Stimulated activated naive CD8-positive, alpha-beta T cell treated with anti-CD3 and anti-CD28 coated beads, Interleukin-15, amount 100 ng/mL, for 72 hours (primary cell): ENCODE results near the gene AK2.
"Not testable (repeated sequence)": the region's sequence is repeated elsewhere in the genome, so short reads cannot be mapped to it uniquely, and the experiment has no call there.

Source experiments
- ATAC-seq: fragments of 150-1000 bp; cut with Tn5 transposase; 2 replicates; pipeline ENCODE4 v1.10.0; 2021; ENCODE audit warnings: mild to moderate bottlenecking, moderate library complexity
- DNase-seq, 2 donors: peaks; one replicate each; pipeline ENCODE4 v3.0.0; 2021 to 2022
- H3K27ac Mint-ChIP-seq, 2 donors: one replicate each; pipeline ENCODE4 v1.8.0; 2022; ENCODE audit warnings: mild to moderate bottlenecking in 2 of 2, mixed read lengths in 2 of 2, moderate library complexity in 2 of 2
- H3K27me3 Mint-ChIP-seq: one replicate; pipeline ENCODE4 v1.8.0; 2022; ENCODE audit warnings: mixed read lengths
- H3K4me1 Mint-ChIP-seq: one replicate; pipeline ENCODE4 v1.8.0; 2022; ENCODE audit warnings: mild to moderate bottlenecking, mixed read lengths
- H3K4me3 Mint-ChIP-seq, 2 donors: one replicate each; pipeline ENCODE4 v1.8.0; 2022; ENCODE audit warnings: mild to moderate bottlenecking in 2 of 2, mixed read lengths in 2 of 2, moderate library complexity in 1 of 2
- H3K9me3 Mint-ChIP-seq, 2 donors: one replicate each; pipeline ENCODE4 v1.8.0; 2022; ENCODE audit warnings: mixed read lengths in 2 of 2

AK2 gene

DNA sequence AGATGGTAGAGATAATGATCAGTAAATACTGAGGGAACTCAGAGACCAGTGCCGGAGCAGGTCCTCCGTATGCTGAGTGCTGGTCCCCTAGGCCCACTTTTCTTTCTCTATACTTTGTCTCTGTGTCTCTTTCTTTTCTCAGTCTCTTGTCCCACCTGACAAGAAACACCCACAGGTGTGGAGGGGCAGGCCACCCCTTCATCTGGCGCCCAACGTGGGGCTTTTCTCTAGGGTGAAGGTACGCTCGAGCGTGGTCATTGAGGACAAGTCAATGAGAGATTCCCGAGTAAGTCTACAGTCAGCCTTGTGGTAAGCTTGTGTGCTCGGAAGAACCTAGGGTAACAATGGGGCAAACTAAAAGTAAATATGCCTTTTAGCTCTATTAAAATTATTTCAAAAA lies 27.6 kb upstream of the AK2 start:
- H3K4me3 Mint-ChIP-seq, H3K27me3 Mint-ChIP-seq, H3K27ac Mint-ChIP-seq, DNase-seq, H3K4me1 Mint-ChIP-seq, ATAC-seq: not testable (repeated sequence)
- H3K9me3 Mint-ChIP-seq = peaks cover 33 to 53% of the 10 kb centered on the region in 2 donors

GRCh38 chr1:33061834-33062233 lies 25.2 kb upstream of the AK2 start:
- ATAC-seq = no peak
- no peaks in the 10 kb centered on the region for H3K4me1 Mint-ChIP-seq
- H3K4me3 Mint-ChIP-seq = no peak overlapping the region
- no peak for DNase-seq
- peaks cover 28 to 52% of the 10 kb centered on the region in 2 donors for H3K9me3 Mint-ChIP-seq
- H3K27me3 Mint-ChIP-seq = no peaks in the 10 kb centered on the region
- no peak overlapping the region for H3K27ac Mint-ChIP-seq

- H3K27me3 Mint-ChIP-seq = no peaks in the 10 kb centered on the region
- no peak overlapping the region for H3K27ac Mint-ChIP-seq
- DNase-seq (no peak), ATAC-seq (no peak)
- no peak overlapping the region for H3K4me3 Mint-ChIP-seq
- H3K4me1 Mint-ChIP-seq = peaks cover 2% of the 10 kb centered on the region
- peaks cover 25 to 48% of the 10 kb centered on the region in 2 donors for H3K9me3 Mint-ChIP-seq
Measured at GRCh38 chr1:33060579-33061083, 23.9 kb upstream of the AK2 start.

DNA sequence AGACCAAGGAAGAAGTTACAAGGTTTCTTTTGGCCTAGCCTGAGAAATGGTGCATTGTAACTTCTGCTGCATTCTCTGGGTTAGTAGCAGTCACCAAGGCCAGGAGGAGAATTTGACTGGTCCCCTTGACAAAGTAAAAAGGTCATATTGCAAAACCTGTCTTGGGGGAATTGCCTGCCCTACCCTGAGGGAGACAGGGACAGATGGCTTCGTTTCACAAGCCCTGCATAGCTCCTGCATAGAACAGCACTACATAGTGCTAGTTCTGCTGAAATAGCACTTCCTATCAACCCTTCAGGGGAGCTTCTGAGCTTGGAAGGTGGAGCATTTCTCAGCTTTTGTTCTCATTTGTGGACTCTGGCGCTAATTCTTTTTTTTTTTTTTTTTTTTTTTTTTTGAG lies 20.4 kb upstream of the AK2 start:
- H3K27me3 Mint-ChIP-seq = no peaks in the 10 kb centered on the region
- peaks cover 0 to 13% of the 10 kb centered on the region in 2 donors for H3K9me3 Mint-ChIP-seq
- ATAC-seq = no peak
- no peak overlapping the region for H3K27ac Mint-ChIP-seq
- peaks cover 11% of the 10 kb centered on the region for H3K4me1 Mint-ChIP-seq
- H3K4me3 Mint-ChIP-seq = no peak overlapping the region
- DNase-seq = no peak

DNA sequence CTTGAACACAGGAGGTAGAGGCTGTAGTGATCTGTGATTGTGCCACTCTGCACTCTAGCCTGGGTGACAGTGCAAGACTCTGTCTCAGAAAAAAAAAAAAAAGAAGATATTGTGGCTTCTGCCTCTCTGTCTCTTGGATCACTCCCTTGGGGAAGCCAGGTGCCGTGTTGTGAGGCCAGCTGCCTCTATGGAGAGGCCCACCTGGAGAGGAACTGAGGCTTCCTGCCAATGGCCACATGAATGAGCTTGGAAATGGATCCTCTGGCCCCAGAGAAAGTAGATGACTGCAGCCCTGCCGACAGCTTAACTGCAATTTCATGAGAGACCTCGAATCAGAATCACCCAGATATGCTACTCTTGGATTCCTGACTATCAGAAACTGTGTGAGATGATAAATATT lies 19.7 kb upstream of the AK2 start:
- ATAC-seq = no peak
- Mint-ChIP-seq H3K4me3 (no peak overlapping the region), H3K27me3 (no peaks in the 10 kb centered on the region)

DNA sequence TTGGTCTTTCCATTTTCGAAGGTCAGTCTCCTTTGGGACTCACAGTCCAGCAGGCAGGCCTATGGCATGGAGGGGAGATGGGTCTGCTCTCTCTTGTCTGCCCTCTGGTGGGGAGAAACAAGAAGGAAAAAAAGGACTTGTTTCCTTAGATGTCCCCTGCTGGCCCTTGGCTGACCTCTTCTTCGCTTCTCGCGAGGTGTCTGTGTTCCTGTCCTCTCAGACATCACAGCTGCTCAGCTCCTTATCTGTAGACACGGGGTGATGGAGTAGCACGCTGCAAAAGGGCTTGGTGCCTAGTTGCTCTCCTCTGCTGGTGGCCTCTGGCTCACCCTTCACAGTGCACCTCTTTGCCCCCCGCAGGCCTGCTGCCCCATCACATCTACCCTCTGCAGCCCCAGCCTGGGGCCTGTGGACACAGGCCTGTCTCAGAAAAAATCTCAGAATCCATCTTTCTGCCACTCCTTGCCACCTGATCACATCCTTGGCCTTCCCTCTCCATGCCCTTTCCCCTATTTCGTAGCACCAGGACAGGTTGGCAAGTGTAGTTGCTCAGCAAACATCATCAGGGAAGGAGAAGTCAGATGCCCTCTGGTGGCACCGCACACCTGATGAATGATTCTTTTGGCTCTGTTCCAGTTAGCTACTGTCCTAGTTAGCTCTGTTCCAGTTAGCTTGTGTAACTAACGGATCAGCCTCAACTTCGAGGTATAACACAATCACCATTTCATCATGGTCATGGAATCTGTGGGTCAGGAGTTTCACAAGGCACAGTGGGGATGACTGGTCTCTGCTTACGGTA lies 18.7 kb upstream of the AK2 start:
- Mint-ChIP-seq H3K9me3 (peaks cover 3 to 7% of the 10 kb centered on the region in 2 donors), H3K27me3 (peaks cover 4% of the 10 kb centered on the region), H3K4me3 (no peak overlapping the region), H3K4me1 (peaks cover 15% of the 10 kb centered on the region), H3K27ac (no peak overlapping the region)
- ATAC-seq = peak; percentile 84
- peak; percentile 35 to 48 for DNase-seq

More for the DNA sequence above, 19.7 kb upstream of the AK2 start:
- no peak for DNase-seq
- Mint-ChIP-seq H3K4me1 (peaks cover 11% of the 10 kb centered on the region), H3K9me3 (peaks cover 0 to 7% of the 10 kb centered on the region in 2 donors), H3K27ac (no peak overlapping the region)

- Mint-ChIP-seq H3K27me3 (peaks cover 14% of the 10 kb centered on the region), H3K27ac (peak overlapping the region; percentile 90 to 93), H3K4me1 (peaks cover 19% of the 10 kb centered on the region), H3K4me3 (no peak overlapping the region), H3K9me3 (peaks cover 0 to 3% of the 10 kb centered on the region in 2 donors)
- DNase-seq (peak; percentile 6 to 27), ATAC-seq (peak; percentile 81)
Measured at GRCh38 chr1:33050221-33051076, 13.8 kb upstream of the AK2 start.

- no peak overlapping the region for H3K4me3 Mint-ChIP-seq
- no peak overlapping the region for H3K27ac Mint-ChIP-seq
- H3K4me1 Mint-ChIP-seq = peaks cover 12% of the 10 kb centered on the region
- no peak for ATAC-seq
- no peak for DNase-seq
- peaks cover 0 to 3% of the 10 kb centered on the region in 2 donors for H3K9me3 Mint-ChIP-seq
- H3K27me3 Mint-ChIP-seq = peaks cover 14% of the 10 kb centered on the region
Measured at GRCh38 chr1:33049371-33049770, 12.7 kb upstream of the AK2 start.

DNA sequence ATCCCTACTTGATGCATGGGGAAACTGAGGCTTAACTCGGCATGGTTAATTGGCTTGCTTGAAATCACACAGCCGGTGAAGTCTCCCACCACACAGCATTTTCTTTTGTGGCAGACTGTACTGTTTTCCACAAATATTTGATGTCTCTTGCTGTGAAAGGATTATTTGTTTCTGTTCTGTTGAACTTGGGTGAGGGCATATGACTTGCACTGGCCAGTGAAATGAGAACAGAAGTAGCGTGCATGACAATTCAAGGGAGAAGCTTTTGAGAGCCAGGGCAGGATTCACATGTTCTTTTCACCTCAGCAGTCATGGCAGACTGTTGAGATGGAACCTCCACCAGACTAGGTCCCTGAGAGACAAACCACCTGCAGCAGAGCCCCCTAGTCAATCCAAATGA lies 11.7 kb upstream of the AK2 start:
- ATAC-seq (no peak), DNase-seq (no peak)
- Mint-ChIP-seq H3K27me3 (peaks cover 20% of the 10 kb centered on the region), H3K27ac (peak overlapping the region in 1 of 2 donors; percentile 18), H3K4me3 (no peak overlapping the region), H3K4me1 (peaks cover 12% of the 10 kb centered on the region), H3K9me3 (peaks cover 0 to 3% of the 10 kb centered on the region in 2 donors)

DNA sequence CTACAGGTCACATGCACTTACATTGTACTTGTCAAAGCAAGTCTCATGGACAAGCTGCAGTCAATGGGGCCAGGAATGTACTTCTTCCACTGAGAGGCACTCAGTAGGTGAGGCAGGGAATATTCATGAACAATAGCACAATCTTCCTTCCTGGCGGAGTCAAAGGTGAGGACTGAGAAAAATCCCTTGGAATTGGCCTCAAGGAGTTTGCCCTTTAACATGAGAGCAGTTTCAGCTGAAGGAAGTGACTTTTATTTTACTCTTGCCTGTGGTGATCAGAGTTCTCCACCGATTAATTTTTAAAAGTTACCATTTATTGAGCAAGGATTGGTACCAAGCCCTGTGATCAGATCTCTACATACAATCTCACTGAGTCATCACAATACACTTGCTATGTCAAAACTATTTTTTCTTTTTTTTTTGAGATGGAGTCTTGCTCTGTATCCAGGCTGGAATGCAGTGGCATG lies 11.2 kb upstream of the AK2 start:
- ATAC-seq (no peak), DNase-seq (no peak)
- Mint-ChIP-seq H3K27ac (no peak overlapping the region), H3K27me3 (peaks cover 21% of the 10 kb centered on the region), H3K4me3 (no peak overlapping the region), H3K4me1 (peaks cover 12% of the 10 kb centered on the region), H3K9me3 (peaks cover 0 to 3% of the 10 kb centered on the region in 2 donors)

DNA sequence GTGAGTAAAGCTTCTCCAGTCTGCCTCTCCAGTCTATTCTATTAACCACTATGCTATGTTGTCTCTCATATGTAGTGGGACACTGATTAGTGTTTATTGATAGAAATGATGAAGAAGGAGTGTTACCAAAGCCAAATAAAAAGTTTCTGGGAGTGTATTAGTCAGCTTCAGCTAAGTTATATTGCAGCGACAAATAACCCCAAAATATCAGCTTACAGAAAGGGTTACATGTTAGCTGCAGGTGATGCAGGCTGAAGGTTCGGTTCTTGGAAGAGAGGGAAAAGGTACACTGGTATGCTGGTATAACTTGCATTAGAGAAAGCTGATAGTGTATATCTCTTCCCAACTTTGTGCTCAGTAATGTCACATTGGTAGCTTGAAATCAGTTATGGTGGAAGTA lies 10.6 kb upstream of the AK2 start:
- Mint-ChIP-seq H3K4me3 (no peak overlapping the region), H3K4me1 (peaks cover 12% of the 10 kb centered on the region), H3K27ac (no peak overlapping the region), H3K27me3 (peaks cover 21% of the 10 kb centered on the region), H3K9me3 (peaks cover 0 to 3% of the 10 kb centered on the region in 2 donors)
- ATAC-seq = no peak
- DNase-seq = no peak

DNA sequence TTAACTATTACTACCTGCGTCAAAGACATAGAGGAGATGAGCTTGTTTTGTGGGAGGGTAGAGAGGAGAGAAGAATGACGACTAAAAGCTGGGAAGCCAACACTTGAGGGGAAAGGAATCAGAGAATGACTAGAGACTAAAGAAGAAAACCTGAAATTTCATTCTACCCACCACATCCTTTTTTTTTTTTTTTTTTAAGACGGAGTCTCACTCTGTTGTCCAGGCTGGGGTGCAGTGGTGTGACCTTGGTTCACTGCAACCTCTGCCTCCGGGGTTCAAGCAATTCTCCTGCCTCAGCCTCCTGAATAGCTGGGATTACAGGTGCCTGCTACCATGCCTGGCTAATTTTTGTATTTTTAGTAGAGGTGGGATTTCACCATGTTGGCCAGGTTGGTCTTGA lies 9.6 kb upstream of the AK2 start:
- not testable (repeated sequence) for H3K4me3 Mint-ChIP-seq, H3K27ac Mint-ChIP-seq, ATAC-seq, DNase-seq, H3K9me3 Mint-ChIP-seq
- peaks cover 12% of the 10 kb centered on the region for H3K4me1 Mint-ChIP-seq
- H3K27me3 Mint-ChIP-seq = peaks cover 21% of the 10 kb centered on the region

- H3K27ac Mint-ChIP-seq = no peak overlapping the region
- ATAC-seq (peak; percentile 66), DNase-seq (no peak)
- H3K4me1 Mint-ChIP-seq = peaks cover 12% of the 10 kb centered on the region
- H3K9me3 Mint-ChIP-seq = peaks cover 0 to 3% of the 10 kb centered on the region in 2 donors
- peaks cover 21% of the 10 kb centered on the region for H3K27me3 Mint-ChIP-seq
- no peak overlapping the region for H3K4me3 Mint-ChIP-seq
Measured at GRCh38 chr1:33045814-33046213, 9.1 kb upstream of the AK2 start.

DNA sequence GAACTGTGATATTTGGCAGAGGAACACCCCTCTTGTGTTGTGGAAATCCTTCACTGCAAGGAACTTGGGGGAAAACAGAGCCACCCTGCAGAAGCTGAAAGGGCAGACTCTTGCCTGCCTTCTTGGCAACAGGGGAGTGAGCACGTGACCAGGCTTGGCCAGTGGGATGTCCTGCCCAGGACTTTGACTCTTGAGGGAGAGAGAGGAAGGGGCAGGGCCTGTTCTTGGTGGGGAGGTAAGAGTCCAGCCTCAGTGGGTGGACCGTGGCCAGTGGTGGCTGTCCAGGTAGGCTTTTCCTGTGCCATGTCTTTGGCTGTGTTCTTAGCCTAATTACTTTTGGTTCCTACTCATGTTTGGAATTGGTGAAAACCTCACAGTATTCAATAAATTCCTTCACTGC lies 8.6 kb upstream of the AK2 start:
- Mint-ChIP-seq H3K27ac (peak overlapping the region in 1 of 2 donors; percentile 67), H3K4me3 (no peak overlapping the region), H3K4me1 (peaks cover 6% of the 10 kb centered on the region), H3K27me3 (peaks cover 20% of the 10 kb centered on the region), H3K9me3 (no peaks in the 10 kb centered on the region)
- no peak for ATAC-seq
- DNase-seq = no peak

- DNase-seq (no peak), ATAC-seq (no peak)
- Mint-ChIP-seq H3K4me1 (peaks cover 6% of the 10 kb centered on the region), H3K4me3 (no peak overlapping the region), H3K27me3 (peaks cover 24% of the 10 kb centered on the region), H3K9me3 (no peaks in the 10 kb centered on the region), H3K27ac (no peak overlapping the region)
Measured at GRCh38 chr1:33043267-33044092, 6.8 kb upstream of the AK2 start.
